Measurements from ENCODE around the gene ABLIM1.

DNA sequence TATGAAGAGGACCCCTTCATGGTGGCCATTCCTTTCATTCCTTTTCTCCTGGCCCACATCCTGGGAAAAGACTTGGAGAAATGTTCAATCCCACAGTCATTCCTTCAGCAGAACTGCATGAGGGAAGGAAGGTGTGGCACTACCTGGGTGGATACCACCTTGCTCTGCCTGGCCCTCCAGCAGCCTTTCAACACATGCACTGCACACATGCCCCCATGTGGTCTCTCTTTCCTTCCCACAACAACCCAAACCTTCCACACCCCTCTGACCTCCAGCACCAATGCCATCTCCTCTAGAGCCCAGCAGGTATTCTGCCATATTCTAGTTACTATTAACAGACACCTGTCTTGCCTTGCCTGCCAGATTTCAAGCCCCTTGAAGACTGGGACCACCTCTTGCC lies 213.3 kb downstream of the ABLIM1 start:
- TF ChIP-seq, protein P1, sequence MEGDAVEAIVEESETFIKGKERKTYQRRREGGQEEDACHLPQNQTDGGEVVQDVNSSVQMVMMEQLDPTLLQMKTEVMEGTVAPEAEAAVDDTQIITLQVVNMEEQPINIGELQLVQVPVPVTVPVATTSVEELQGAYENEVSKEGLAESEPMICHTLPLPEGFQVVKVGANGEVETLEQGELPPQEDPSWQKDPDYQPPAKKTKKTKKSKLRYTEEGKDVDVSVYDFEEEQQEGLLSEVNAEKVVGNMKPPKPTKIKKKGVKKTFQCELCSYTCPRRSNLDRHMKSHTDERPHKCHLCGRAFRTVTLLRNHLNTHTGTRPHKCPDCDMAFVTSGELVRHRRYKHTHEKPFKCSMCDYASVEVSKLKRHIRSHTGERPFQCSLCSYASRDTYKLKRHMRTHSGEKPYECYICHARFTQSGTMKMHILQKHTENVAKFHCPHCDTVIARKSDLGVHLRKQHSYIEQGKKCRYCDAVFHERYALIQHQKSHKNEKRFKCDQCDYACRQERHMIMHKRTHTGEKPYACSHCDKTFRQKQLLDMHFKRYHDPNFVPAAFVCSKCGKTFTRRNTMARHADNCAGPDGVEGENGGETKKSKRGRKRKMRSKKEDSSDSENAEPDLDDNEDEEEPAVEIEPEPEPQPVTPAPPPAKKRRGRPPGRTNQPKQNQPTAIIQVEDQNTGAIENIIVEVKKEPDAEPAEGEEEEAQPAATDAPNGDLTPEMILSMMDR (IDR thresholded peaks at IDR 0.05): no peak
- no peak for TF ChIP-seq POLR2A (IDR thresholded peaks at IDR 0.05)
